Loucy (cell line): ENCODE data around the gene AGAP1.

Experiments used
- CTCF ChIP-seq: fragments of 200-600 bp; sonication (generic); conservative IDR thresholded peaks from 2 replicates; pipeline ENCODE4 v1.5.1; 2014; ENCODE audit warnings: mild to moderate bottlenecking, antibody characterized with exemption, low read length
- EZH2phosphoT487 ChIP-seq: fragments of 200-600 bp; IDR thresholded peaks from 2 replicates; pipeline ENCODE4 v1.6.1; 2018; ENCODE audit warnings: antibody characterized with exemption, mild to moderate bottlenecking, moderate library complexity, borderline replicate concordance

GRCh38 chr2:236022128-236022527 is 528.3 kb downstream of the AGAP1 start:
- TF ChIP-seq CTCF, result no peak
- no peak for TF ChIP-seq EZH2phosphoT487
